Fibroblast of gingiva (primary cell): ENCODE measurements around the gene SDCCAG8.

Source experiments
- DNase-seq: peaks from one replicate; pipeline ENCODE4 v3.0.0-alpha.2; 2011; ENCODE audit warnings: low read depth

Gene SDCCAG8

DNA sequence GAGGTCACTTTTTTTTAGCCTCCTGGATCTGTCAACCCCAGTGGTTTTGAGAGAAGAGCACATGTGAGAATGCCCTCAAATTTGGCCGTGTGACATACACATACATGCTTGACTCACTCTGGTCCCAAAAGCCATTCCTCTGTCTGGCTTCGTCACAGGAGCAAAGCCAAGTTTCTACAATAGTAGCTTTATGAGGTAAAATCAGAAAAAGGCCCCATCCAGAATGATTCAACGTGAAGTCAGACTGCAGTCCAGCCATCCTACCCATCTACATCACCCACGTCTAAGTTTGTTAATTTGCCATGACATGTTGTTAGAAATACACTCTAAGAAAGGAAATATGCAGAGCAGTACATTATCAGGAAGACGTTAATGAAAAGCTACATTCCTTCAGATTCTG lies 245.2 kb downstream of the SDCCAG8 start:
- DNase-seq, result peak; percentile 13

- no peak for DNase-seq
These were observed 247.3 kb downstream of the SDCCAG8 start for GRCh38 chr1:243503155-243503554.

GRCh38 chr1:243505986-243506689 lies 250.3 kb downstream of the SDCCAG8 start:
- DNase-seq, result no peak

- no peak for DNase-seq
These were observed 251.3 kb downstream of the SDCCAG8 start for GRCh38 chr1:243507001-243507671.

- no peak for DNase-seq
These were observed 251.9 kb downstream of the SDCCAG8 start for GRCh38 chr1:243507672-243508302.

- DNase-seq, result no peak
These were observed 252.5 kb downstream of the SDCCAG8 start for GRCh38 chr1:243508303-243508713.

DNA sequence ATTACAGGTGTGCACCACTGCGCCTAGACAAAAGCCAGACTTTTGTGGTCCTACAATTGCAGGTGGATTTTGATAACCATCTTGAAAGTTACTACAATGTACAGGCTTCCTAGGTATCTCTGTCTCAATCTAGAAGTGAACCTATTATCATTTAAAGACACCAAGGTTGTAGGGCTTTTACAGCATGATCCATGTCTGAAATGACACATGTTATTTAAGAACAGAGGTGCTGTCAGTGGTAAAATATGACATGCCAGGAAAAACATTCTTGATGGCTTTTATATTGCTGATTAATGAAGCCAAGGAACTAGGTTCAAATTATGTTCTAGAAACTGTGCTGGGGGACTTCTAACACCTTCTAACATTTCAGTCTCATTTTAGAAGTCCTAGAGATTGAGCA lies 253.1 kb downstream of the SDCCAG8 start:
- no peak for DNase-seq

DNA sequence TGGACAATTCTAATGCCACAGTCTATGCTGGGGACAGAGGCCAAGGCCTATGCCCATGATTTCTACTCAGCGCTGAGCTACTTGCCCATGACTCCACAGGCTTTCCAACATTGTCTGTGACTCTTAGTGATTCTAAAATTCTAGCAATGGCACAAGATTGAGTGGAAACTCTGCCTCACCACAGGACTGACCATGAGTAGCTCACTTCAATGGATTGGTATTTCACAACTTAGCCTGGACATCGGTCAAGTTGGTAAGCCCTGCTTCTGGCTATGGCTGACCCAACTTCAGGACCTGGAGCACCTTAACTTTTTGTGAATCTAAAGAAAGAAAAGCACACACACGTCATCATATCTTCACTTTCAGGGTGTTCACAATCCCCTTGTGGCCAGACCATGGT lies 255.1 kb downstream of the SDCCAG8 start:
- DNase-seq, result peak; percentile 56

DNA sequence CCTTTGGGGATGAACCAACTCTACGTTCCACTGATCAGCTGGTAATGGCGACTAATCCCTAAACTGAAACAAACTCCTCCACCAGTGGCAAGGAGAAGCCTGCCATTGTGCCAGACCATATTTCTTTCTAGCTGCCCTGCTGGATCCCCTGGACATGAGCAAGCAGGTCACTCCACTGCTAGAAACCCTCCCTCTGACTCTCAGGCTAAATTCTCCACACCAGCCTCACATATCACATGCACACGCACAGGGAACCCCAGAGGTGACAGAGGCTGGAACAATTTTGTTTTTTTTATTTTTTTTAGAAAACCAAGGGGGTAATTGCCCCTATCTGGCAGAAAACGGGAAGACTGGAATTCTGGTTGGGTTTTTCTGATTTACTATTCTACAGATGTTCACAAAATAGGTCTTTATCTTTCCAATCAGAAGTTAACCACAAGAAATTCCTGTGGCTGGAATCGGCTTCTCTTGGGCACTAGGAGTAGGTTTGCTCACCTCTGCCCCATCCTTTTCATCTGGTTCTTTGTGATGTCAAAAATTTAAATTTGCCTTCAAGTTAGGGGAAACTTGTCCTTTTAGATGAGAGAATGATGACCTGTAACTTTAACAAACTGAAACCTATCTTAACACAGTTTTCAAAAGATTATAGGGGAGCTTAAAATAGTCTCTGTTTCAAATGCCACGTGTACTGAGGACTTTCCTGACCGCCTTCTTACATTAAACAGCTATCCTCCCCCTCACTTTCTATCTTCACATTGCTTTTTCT lies 258.1 kb downstream of the SDCCAG8 start:
- DNase-seq, result no peak

DNA sequence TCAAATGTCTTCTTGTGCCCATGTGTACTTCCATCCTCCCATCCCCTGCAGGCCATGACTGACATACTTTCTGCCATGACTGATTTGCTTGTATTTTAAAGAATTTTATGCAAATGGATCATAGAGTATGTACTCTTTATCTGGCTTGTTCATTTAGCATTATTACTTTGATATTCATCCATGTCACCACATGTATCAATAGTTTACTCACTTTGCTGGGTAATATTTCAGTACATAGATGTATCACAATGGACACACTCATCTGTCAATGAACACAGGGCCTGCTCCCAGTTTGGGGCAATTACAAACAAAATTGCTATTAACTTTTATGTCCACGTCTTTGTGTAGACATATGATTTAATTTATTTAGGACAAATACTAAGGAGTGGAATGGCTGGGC lies 259.1 kb downstream of the SDCCAG8 start:
- no peak for DNase-seq

GRCh38 chr1:243520831-243521230 lies 265.0 kb downstream of the SDCCAG8 start:
- DNase-seq, result no peak

DNA sequence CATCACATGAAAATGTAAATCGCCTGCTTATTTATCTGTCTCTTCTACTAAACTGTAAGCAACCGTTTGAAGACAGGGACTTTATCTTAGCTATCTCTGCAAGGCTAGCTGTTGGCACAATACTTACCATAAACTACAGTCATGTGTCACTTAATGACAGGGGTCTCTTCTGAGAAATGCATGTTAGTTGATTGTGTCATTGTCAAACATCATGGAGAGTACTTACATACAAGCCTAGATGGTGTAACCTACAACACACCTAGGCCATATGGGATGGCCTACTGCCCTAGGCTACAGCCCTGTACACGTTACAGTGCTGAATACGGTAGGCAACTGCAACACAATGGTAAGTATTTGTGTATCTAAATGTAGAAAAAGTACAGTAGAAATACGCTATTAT lies 267.9 kb downstream of the SDCCAG8 start:
- no peak for DNase-seq

- DNase-seq, result peak; percentile 76
These were observed 269.2 kb downstream of the SDCCAG8 start for GRCh38 chr1:243525085-243525487.

DNA sequence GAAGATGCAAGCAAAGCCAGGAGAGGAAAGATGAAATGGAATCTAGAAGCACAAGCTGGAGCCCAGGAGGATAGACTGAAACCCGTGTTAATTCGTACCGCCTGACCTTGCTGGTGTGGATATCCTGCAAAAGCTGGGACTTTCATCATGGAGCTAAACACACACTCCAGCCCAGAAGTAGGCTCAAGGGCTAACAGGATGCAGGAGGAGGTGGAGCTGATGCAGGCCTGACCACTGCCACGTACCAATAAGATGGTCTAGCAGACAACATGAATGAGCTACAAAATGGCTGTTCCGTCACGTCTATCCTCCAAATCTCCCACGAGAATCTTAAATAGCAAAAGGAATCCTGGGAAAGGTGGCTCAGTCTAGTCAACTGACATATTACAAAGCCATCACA lies 270.3 kb downstream of the SDCCAG8 start:
- DNase-seq, result no peak

- no peak for DNase-seq
These were observed 272.7 kb downstream of the SDCCAG8 start for GRCh38 chr1:243528459-243529121.

DNA sequence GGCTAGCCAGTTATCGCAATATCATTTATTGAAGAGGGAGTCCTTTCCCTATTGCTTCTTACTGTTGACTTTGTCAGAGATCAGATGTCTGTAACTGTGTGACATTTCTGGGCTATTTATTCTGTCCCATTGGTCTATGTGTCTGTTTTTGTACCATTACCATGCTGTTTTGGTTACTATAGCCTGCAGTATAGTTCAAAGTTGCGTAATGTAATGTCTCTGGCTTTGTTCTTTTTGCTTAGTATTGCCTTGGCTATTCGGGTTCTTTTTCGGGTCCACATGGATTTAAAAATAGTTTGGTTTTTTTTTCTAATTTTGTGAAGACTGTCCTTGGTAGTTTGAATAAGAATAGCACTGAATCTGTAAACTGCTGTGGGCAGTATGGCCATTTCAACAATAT lies 273.7 kb downstream of the SDCCAG8 start:
- DNase-seq, result no peak

- no peak for DNase-seq
These were observed 279.2 kb downstream of the SDCCAG8 start for GRCh38 chr1:243535014-243535413.

DNA sequence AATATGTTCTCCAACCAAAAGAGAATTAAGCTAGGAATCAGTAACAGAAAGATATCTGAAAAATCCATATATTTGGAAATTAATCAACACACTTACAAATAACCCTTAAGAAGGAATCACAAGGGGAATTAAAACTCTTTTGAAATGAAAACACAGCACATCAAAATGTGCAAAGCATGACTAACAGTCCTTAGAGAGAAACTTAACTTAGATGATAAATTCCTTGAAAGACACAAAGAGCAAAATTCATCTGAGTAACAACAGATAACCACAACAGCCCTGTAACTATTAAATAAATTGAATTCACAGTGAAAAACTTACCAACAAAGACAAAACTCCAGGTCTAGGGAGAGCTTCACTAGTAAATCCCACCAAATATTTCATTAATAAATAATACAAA lies 283.8 kb downstream of the SDCCAG8 start:
- DNase-seq, result no peak

- no peak for DNase-seq
These were observed 287.0 kb downstream of the SDCCAG8 start for GRCh38 chr1:243542739-243543415.

GRCh38 chr1:243543501-243543900 lies 287.7 kb downstream of the SDCCAG8 start:
- DNase-seq, result no peak

- DNase-seq, result no peak
These were observed 290.6 kb downstream of the SDCCAG8 start for GRCh38 chr1:243546457-243546856.
